Measurements from ENCODE around the gene ANKRD28.
"Not testable (repeated sequence)": the region's sequence is repeated elsewhere in the genome, so short reads cannot be mapped to it uniquely, and the experiment has no call there.

The ANKRD28 gene

DNA sequence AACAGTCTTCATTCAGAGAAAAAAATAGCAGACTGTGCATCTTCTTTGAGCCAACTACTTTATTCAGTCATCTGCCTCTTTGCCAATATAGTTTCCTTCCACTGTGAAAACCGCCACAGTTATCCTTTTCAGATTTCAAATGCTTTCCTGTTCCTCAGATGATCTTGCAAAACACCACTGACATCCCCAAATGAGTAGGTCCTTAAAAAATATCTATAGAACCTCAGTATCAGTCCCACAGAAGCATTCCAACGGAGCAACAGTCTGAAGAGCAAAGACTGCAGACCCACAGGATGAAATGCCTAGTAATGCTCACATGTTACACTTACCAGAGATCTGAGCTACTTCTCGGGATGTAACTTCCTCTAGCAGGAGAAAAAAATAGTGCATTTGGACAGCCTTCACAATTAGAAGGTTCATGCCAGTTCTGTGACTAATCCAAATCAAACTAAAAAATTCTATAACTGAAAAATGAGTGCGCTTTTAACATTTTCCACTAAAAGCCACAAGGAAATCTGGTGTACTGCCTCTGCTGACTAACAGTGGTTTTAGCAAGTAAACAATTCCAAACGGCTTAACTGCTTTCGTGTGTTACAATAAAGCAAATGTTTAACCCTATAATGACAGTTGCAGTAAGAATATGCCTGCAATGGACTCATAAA, at the start of gene ANKRD28:
ANKRD28 (minus strand) TSS at position 338 of the 662 bp plus-strand sequence. CDS start 1,458 bp downstream, outside the sequence.
- no peak for DNase-seq

DNA sequence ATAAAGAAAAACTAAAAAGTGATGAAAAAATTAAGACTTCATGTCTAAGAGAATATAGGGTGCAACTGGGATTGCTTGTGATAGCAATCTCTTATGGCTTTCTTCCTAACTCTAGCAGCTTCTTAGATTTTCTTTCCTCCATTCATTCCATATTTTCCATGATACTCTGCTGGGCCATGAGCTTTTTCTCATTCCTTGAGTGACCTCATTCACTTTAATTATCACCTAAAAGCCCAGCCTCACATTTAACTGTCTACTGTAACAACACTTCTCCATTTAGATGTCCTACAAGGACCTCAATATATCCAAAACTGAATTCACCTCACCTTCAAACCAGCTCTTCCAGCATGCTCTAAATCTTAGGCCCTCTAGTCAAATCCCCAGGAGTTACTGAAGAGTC, 49.5 kb upstream of the ANKRD28 start:
- no peak for DNase-seq

DNA sequence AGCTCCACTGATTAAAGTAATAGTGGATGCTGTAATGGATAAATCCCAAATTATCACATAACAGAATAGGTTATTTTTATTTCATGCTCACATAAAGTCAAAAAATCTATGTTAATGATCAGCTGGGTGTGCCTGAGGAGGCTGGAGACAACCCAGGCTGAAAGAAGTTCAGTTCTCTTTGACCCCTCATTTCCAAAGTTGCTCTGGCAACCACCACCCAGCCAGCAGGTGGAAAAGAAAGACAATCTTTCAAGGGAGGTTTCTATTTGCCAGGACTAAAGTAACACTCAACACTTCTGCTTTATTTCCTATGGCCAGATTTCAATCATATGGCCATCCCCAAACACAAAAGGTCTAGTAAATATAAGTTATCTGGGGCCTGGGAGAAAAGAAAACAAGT, 48.8 kb upstream of the ANKRD28 start:
- DNase-seq: no peak

DNA sequence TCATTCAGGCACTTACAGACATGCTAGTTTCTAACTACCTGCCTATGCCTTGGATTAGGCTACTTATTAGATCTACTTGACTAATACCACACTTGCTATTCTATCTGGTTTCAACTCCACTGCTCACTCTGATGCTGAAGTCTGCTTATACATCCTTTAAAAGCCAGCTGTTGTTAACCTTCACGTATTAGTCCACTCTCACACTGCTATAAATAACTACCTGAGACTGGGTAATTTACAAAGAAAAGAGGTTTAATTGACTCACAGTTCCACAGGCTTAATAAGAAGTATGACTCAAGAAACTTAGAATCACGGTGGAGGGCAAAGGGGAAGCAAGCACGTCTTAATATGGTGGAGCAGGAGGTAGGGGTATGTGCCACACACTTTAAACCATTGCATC, 47.7 kb upstream of the ANKRD28 start:
- no peak for DNase-seq

DNA sequence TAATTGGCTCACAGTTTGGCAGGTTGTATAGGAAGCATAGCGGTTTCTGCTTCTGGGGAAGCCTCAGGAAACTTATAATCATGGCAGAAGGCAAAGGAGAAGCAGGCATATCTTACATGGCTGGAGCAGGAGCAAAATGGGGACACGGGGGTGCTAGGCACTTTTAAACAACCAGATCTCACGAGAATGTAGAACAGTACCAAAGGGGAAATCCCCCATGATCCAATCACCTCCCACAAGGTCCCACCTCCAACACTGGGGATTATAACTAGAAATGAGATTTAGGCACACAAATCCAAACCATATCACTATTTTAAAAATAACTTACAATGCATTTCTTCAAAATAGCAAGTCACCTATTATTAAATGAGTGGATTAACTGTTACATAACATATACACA, 47.1 kb upstream of the ANKRD28 start:
- DNase-seq: no peak

DNA sequence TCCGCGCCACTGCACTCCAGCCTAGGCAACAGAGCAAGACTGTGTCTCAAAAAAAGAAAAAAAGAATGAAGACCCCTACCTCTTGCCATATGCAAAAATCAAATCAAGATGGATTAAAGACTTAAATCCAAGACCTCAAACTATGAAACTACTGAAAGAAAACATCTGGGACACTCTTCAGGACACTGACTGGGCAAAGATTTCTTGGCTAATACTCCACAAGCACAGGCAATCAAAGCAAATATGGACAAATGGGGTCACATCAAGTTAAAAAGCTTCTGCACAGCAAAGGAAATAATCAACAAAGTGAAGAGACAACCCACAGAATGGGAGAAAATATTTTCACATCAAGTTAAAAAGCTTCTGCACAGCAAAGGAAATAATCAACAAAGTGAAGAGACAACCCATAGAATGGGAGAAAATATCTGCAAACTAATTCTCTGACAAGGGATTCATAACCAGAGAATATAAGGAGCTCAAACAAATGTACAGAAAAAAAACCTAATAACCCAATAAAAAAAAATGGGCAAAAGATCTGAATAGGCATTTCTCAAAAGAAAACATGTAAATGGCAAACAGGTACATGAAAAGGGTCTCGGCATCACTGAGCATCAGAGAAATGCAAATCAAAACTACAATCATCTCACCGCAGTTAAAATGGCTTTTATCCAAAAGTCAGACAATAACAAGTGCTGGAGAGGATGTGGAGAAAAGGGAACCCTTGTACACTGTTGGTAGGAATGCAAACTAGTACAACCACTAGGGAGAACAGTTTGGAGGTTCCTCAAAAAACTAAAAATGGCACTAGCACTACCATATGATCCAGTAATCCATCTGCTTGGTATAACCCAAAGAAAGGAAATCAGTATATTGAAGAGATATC, 43.6 kb upstream of the ANKRD28 start:
- not testable (repeated sequence) for DNase-seq

DNA sequence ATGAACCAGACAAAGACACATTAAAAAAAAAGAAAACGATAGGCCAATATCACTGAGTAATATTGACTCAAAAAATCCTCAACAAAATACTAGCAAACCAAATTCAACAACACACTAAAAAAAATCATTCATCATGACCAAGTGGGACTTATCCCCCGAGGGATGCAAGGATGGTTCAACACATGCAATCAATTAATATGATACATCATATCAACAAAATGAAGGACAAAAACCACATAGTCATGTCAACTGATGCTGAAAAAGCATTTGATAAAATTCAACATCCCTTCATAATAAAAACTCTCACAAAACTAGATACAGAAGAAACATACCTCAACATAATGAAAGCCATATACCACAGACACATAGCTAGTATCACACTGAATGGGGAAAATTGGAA, 41.8 kb upstream of the ANKRD28 start:
- DNase-seq: no peak

DNA sequence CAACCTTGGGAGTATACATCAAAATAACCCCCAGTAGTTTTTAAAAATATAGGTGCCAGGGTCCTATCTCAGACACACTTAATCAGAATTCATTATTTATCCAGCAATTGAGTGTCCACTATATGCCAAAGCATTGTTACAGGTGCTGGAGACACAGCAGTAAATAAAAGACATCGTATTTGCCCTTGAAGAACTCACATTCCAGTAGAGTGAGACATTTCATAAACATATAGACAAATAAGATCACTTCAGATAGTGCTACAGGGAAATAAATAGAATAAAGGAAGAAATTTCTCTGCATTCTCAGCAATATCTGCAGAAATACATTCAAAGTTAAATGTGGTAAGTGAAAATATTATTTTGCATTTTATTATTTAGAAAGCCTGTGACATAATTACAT, 34.1 kb upstream of the ANKRD28 start:
- DNase-seq: no peak

DNA sequence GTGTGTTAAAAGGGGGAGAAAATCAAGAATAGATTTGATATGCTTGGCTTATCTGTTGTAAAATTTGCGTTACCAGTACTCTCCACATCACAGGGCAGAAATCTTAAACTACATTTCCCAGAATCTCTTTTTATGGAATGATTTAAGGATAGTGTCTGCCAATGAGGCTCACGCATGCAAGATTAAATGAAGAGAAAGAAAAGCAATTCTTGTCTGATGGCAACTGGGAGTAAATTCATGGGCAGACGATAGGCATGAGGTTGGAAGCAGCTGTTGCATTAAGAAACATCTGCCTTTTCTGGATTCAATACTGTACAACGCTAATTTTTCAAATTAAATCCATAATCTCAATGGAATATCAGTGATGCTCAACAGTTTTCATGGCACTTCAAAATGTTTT, 27.2 kb upstream of the ANKRD28 start:
- DNase-seq: no peak

DNA sequence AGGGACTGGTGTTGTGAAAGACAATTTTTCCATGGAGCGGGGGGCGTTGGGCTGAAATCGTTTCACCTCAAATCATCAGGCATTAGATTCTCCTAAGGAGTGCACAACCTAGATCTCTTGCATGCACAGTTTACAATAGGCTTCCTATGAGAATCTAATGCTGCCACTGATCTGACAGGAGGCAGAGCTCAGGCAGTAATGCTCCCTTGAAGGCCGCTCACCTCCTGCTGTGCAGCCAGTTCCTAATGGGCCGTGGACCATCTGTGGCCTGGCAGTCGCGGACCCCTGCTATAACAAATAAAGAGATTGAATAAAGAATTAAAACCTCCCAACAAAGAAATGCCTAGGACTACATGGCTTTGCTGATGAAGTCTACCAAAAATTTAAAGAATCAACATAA, 25.3 kb upstream of the ANKRD28 start:
- DNase-seq: no peak

DNA sequence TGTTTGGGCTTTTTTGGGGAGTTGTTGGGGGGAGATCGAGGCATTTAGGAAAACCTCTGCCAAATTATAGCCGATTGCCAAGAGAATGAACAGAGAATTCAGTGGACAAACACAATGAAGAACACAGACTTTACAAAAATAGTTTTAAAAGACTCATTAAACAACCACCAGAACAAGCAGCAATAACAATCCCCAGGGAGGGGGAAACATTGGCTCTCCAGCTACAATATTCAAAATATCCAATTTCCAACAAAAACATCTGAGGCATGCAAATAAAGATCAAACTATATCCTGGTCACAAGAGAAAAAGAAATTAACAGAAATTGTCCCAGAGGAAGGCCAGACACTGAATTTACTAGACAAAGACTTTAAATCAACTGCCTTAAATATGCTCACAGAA, 24.5 kb upstream of the ANKRD28 start:
- DNase-seq: no peak

DNA sequence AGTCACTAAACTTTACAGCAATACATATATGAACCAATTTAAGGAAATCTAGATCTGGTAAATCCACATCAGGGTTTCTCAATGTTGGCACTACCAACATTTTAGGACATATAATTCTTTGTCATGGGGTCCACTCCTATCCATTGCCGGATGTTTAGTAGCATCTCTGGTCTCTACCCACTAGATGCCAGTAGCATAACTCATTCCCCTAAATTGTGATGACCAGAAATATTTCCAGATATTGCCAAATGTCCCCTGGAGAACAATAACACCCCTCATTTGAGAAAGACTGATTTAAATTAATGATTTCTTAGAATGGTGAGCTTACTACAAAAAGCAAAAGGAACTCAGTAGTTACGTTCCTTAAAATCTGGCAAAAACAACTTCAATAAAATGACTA, 23.1 kb upstream of the ANKRD28 start:
- DNase-seq: no peak

DNA sequence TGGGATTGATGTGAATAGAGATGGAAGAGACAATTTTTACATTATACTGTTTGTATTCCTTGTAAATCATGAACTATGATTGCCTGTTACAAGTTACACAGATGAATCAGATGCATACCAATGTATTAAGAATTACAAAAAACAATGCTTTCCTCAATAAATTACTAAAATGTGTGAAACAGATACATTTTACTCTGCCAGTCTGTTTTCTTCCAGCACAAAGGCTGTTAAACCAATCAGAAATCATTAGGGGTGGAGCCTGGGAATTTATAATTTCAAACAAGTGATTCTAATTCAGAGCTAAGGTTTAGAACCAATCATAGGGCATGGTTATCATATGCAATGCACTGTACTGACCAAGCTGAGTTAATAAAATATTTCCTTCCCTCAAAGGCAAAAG, 21.8 kb upstream of the ANKRD28 start:
- DNase-seq: no peak

DNA sequence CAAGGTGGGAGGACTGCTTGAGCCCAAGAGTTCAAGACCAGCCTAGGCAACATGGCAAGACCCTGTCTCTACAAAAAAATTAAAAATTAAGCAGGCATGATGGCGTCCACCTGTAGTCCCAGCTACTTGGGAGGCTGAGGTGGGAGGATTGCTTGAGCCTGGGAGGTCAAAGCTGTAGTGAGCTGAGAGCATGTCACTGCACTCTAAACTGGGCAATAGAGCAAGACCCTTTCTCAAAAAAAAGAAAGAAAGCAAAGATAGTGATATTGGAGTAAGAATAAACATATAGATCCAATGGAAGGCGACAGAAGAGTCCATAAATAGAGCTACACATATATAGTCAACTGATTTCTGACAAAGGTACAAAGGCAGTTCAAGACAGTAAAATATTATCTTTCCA, 21.3 kb upstream of the ANKRD28 start:
- DNase-seq: no peak

DNA sequence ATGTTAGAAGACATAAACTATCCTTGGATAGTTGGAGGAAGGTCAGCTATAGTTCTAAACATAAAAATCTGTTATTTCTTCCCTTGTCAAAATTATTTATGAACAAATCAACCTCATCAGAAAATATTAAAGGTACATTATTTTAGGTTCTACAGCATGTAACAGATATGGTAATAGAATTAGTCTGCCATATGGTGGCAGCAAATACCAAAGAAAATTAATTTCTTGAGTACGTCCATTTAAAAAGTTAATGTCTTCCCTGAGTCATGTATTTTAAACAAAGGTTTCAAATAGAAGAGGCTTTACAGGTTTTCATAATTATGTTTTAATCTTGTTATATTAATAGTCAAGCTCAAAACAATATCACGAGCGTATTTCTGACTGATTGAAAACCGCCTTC, 17.9 kb upstream of the ANKRD28 start:
- DNase-seq: no peak

DNA sequence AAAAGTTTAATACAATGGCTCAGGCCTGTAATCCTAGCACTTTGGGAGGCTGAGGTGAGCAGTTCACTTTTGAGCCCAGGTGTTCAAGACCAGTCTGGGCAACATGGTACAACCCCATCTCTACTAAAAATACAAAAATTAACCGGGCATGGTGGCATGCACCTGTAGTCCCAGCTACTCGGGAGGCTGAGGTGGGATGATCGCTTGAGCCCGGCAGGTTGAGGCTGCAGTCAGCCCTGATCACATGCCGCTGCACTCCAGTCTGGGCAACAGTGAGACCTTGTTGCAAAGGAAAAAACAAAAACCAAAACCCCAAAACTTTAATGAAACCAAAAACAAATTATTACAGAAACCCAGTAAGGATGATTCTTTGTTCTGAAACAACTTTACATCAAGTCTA, 15.3 kb upstream of the ANKRD28 start:
- DNase-seq: not testable (repeated sequence)

DNA sequence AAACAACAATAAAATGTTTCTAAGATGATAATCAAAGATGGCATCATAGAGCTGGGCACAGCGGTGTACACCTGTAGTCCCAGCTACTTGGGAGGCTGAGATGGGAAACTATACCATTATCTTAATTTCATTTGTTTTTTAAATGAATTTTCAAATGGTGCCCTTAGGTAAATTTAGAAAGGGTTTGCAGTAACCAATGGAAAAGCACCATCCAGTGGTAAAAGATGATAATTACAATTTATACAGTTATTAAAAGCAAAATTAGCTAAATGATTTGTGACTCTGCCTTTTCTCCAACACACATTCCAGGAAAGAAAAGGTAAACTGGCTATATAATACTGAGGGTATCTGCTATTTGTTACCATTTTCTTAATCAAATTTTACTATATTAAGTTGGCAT, 14.4 kb upstream of the ANKRD28 start:
- no peak for DNase-seq

DNA sequence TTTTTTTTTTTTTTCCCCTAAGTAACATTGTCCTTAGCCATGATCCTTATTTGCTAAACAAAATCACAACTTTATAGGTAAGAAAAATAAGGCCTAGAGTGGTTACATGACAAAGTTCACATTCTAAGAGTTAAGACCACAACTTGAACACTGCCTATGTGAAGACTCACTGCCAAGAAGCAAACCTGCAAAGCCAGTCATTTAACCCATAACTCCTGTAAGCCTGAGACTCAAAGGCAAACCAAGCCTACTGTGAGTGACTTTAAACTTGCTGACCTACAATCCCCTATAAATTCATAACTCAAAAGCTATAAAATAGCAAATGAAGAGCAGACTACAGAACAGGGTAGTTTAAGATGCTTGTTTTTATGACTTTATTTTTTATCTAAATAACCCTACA, 12.9 kb upstream of the ANKRD28 start:
- DNase-seq: no peak

DNA sequence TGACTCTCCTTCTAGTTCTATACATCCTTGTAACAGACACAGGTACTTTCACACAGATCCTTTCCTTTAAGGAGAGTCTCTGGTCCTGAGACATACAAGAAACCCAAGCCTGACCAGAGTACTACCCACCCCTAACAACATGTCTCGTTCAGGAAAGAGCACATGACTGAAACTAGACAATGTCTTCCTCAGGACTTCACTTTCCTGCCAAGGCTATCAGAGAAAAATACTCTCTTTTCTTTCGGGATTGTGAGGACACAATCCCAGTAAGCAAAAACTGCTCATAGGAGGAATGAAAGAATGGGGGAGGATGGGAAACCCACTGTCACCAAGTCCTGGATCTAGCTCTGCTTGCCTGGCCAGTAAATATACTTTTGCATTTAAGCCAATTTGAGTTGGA, 11.5 kb upstream of the ANKRD28 start:
- no peak for DNase-seq

DNA sequence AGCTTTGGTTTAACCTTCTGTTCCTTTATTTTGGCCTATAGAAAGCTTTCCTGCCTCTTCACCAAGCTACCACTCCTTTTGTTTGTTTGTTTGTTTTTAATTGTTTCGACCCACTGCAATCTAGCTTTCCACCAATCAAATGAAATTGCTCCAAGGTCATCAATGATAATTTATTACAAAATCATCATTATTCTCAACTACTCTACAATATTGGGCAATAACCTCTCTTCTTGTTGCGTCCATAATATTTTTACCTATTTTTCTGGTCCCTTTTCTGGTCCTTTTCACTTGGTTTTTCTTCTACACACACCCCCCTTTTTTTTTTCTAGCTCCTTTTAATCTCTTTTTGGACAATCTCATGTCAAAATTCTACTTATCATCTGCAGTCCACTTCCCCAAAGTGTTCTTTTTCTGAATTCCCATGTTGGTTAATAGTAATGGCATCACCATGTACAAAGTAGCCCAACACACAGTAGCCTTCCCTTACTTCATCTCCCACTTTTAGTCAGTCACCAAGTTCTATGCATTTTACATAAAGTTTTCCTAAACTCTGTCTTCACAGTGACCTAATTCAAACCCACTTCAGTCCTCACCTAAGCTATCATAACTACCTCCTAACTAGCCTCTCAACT, 11.0 kb upstream of the ANKRD28 start:
- DNase-seq: no peak

DNA sequence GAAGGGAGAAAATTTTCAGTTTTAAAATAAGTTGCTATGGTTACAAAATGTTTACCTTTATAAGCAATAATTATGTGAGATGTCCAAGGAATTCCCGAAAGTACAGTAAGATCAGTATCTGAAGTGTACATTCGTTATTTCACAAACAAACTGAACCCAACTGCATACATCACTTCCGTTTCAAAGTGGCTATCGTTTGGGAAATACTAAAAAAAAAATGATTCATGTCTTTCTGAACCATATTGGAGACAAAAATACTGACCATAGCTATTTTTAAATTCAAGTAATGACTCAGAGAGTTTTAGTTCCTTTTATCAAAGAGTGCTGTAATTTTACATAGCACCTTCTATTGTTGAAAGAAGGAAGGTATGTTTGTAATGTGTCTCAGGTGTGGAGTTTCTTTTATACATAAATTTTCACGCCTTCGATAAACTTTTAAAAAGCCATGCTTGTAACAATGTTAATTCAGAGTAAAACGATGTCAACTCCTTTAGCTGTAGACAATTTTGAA, 8.0 kb upstream of the ANKRD28 start:
- DNase-seq: no peak

DNA sequence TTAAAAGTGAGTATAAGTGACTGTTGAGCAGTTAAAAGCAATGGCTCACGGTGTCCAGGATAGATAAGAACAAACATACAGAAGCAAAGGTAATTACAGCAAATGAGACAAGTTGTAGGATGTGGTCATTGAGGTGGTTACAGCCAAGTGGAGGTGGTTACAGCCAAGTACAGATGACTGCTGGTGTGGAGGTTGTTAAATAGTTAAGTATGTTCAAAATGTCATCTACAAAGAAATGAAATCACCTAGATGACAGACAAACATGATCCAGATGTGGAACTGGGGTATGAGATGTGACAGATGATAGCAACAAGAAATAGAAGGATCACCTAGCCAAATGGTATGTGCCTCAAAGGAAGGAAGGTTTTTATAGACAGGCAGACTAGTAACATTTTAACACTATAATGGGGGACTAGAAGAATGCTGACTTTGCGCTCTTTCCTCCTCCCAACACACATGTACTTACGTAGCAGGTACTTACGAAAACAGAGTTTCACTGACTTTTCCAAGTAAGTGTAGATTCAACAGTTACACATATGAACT, 6.8 kb upstream of the ANKRD28 start:
- DNase-seq: no peak

DNA sequence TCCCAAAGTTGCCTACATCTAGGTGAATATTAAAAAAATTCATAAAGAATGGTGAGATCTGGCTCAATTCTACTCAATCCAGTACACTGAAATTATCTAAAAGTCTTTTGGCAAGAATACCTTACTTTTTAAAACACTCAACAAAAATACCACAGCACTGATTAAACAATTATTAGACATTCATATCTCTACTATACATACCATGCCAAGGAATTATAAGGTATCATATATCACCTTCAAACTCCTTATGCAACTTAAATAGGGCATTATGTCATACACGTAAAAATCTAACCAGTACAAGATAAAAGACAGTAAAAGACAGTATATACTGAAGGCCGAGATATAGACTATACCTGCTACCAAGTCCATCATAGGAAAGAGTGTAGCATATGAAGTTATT, 6.1 kb upstream of the ANKRD28 start:
- no peak for DNase-seq

DNA sequence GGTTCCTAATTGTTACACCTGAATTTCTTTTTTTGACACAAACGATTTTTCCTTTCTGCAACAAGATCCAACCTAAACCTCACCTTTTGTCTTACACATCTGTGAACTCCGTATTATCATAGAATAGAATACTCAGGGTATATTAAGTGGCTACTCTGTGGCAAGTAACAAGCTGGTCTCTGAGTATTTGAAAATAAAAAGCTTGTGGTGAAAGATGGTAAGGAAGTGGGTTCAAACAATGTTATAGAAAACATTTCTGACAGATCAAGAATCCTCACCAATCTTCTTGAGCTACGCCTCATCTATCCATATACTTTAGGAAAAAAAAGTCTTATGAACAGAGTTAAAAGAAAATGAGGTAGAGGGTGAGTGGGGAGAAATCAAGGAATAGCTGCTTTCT, 3.5 kb upstream of the ANKRD28 start:
- no peak for DNase-seq
